ENCODE data around the gene LRRK2. TPM values are rescaled to one million over a fixed set of nuclear protein-coding genes. Genes with fewer than 3 reads are reported as not detected.

LRRK2 gene
- total RNA-seq, 1 experiment from 2014 or later, result 0.26 TPM

DNA sequence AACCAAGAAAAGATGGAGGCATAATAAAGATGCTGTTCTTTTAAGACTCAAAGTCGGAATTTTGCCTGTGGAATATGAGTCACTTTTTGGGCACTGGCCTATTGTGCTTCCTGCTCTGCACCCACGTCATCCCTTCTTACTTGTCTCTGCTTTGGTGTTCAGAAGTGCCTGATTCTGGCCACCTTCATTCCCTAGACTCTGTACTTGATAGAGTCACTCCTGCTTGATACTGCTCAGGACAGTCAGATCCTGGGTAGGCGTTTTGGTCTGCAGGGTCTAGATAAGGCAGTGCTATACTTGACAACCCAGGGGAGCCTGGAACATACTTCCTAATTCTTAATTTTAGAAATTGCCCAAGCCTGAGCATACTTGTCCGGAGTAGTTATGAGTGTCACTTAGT, 1.9 kb downstream of the LRRK2 start:
- H2AFZ ChIP-seq, result no peak overlapping the region
- H3K4me2 ChIP-seq, result no peak overlapping the region
- CTCF ChIA-PET, result no interaction called here

GRCh38 chr12:40227447-40227846, 2.6 kb downstream of the LRRK2 start:
- H2AFZ ChIP-seq, result no peak overlapping the region
- no peaks in the 10 kb centered on the region for H3K9me3 ChIP-seq (ENCODE audit: insufficient read depth, low read depth)
- H3K9me2 ChIP-seq (ENCODE audit: insufficient read depth), result no peaks in the 10 kb centered on the region
- no TSS peak for BruUV-seq (replicated peaks)
- DNase-seq, result no peak
- TF ChIP-seq, protein P1, sequence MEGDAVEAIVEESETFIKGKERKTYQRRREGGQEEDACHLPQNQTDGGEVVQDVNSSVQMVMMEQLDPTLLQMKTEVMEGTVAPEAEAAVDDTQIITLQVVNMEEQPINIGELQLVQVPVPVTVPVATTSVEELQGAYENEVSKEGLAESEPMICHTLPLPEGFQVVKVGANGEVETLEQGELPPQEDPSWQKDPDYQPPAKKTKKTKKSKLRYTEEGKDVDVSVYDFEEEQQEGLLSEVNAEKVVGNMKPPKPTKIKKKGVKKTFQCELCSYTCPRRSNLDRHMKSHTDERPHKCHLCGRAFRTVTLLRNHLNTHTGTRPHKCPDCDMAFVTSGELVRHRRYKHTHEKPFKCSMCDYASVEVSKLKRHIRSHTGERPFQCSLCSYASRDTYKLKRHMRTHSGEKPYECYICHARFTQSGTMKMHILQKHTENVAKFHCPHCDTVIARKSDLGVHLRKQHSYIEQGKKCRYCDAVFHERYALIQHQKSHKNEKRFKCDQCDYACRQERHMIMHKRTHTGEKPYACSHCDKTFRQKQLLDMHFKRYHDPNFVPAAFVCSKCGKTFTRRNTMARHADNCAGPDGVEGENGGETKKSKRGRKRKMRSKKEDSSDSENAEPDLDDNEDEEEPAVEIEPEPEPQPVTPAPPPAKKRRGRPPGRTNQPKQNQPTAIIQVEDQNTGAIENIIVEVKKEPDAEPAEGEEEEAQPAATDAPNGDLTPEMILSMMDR (conservative IDR thresholded peaks at IDR 0.05), result no peak
- TF ChIP-seq EZH2 (IDR thresholded peaks at IDR 0.05; ENCODE audit: low read depth), result no peak
- H4K20me1 ChIP-seq (ENCODE audit: insufficient read depth), result no peaks in the 10 kb centered on the region
- H3K27me3 ChIP-seq (ENCODE audit: insufficient read depth, low read depth), result no peaks in the 10 kb centered on the region
- intact Hi-C loops (cut with micrococcal nuclease; ENCODE audit: unreplicated experiment), result no loop called here
- no peak overlapping the region for H3K27ac ChIP-seq
- H3K36me3 ChIP-seq (ENCODE audit: low read depth), result no peaks in the 10 kb centered on the region
- no peaks in the 10 kb centered on the region for H3F3A ChIP-seq (ENCODE audit: insufficient read depth, low read depth)
- POLR2A ChIA-PET (ENCODE audit: unreplicated experiment), result no interaction called here
- no peaks in the 10 kb centered on the region for H3K79me2 ChIP-seq (ENCODE audit: low read depth)
- 0 out of 2 replicates have a peak, but pooled peaks cover 6% of the 10 kb centered on the region for H3K4me1 ChIP-seq (replicated peaks; ENCODE audit: insufficient read depth)
- H3K4me2 ChIP-seq, result no peak overlapping the region
- no peak overlapping the region for H3K4me3 ChIP-seq
- CTCF ChIA-PET, result no interaction called here

More for the DNA sequence above, 1.9 kb downstream of the LRRK2 start:
- H3K79me2 ChIP-seq (ENCODE audit: low read depth), result no peaks in the 10 kb centered on the region
- 0 out of 2 replicates have a peak, but pooled peaks cover 6% of the 10 kb centered on the region for H3K4me1 ChIP-seq (replicated peaks; ENCODE audit: insufficient read depth)
- no peak overlapping the region for H3K27ac ChIP-seq
- POLR2A ChIA-PET (ENCODE audit: unreplicated experiment), result no interaction called here
- no peaks in the 10 kb centered on the region for H3F3A ChIP-seq (ENCODE audit: insufficient read depth, low read depth)
- no peaks in the 10 kb centered on the region for H3K36me3 ChIP-seq (ENCODE audit: low read depth)
- no peaks in the 10 kb centered on the region for H3K9me3 ChIP-seq (ENCODE audit: insufficient read depth, low read depth)
- no peaks in the 10 kb centered on the region for H4K20me1 ChIP-seq (ENCODE audit: insufficient read depth)
- no peak overlapping the region for H3K4me3 ChIP-seq
- no peaks in the 10 kb centered on the region; the same call in 1 of the 2 replicates for H3K9me2 ChIP-seq (ENCODE audit: insufficient read depth)
- TF ChIP-seq, protein P1 (conservative IDR thresholded peaks at IDR 0.05), result no peak
- TF ChIP-seq EZH2 (IDR thresholded peaks at IDR 0.05; ENCODE audit: low read depth), result no peak
- BruUV-seq (replicated peaks), result no TSS peak
- no peaks in the 10 kb centered on the region for H3K27me3 ChIP-seq (ENCODE audit: insufficient read depth, low read depth)
- DNase-seq, result no peak
- intact Hi-C loops (cut with micrococcal nuclease; ENCODE audit: unreplicated experiment), result no loop called here

DNA sequence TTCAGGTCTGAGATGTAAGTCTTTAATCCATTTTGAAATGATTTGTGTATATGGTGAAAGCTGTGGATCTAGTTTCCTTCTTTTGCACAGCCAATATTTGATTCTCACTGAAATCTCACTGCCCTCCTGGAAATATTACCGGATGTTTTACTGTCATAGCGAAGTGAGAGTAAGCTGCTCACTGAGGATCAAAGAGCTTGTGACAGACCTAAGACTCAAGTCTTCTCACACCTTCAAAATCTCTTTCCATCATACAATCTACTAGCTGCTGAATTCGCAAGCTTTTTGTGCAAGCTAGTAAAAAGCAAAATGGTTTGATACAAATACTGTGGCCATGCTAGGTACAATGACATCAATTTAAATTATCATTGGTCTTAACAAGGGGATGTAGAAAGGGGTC, 3.9 kb downstream of the LRRK2 start:
- Histone ChIP-seq H3K79me2 (ENCODE audit: low read depth) (no peaks in the 10 kb centered on the region), H3K4me3 (no peak overlapping the region), H3K36me3 (ENCODE audit: low read depth) (no peaks in the 10 kb centered on the region), H4K20me1 (ENCODE audit: insufficient read depth) (no peaks in the 10 kb centered on the region), H3K9me2 (ENCODE audit: insufficient read depth) (no peaks in the 10 kb centered on the region; the same call in 1 of the 2 replicates), H3F3A (ENCODE audit: insufficient read depth, low read depth) (no peaks in the 10 kb centered on the region), H3K27ac (no peak overlapping the region), H3K27me3 (ENCODE audit: insufficient read depth, low read depth) (no peaks in the 10 kb centered on the region), H2AFZ (no peak overlapping the region), H3K9me3 (ENCODE audit: insufficient read depth, low read depth) (no peaks in the 10 kb centered on the region), H3K4me1 (replicated peaks; ENCODE audit: insufficient read depth) (0 out of 2 replicates have a peak, but pooled peaks cover 5% of the 10 kb centered on the region), H3K4me2 (no peak overlapping the region)
- intact Hi-C loops (cut with micrococcal nuclease; ENCODE audit: unreplicated experiment), result no loop called here
- TF ChIP-seq, protein P1 (conservative IDR thresholded peaks at IDR 0.05), result no peak
- no peak for TF ChIP-seq EZH2 (IDR thresholded peaks at IDR 0.05; ENCODE audit: low read depth)
- ChIA-PET POLR2A (ENCODE audit: unreplicated experiment) (no interaction called here), CTCF (no interaction called here)
- BruUV-seq (replicated peaks), result no TSS peak
- no peak for DNase-seq
